GM18517 (cell line): ENCODE measurements around the gene C12orf43.

ENCODE experiments used
- ATAC-seq: cut with Tn5 transposase; IDR thresholded peaks from one replicate; pipeline ENCODE4 v1.9.1; 2021; ENCODE audit warnings: mild to moderate bottlenecking, moderate library complexity; ENCODE audit not compliant: unreplicated experiment

C12orf43 gene

DNA sequence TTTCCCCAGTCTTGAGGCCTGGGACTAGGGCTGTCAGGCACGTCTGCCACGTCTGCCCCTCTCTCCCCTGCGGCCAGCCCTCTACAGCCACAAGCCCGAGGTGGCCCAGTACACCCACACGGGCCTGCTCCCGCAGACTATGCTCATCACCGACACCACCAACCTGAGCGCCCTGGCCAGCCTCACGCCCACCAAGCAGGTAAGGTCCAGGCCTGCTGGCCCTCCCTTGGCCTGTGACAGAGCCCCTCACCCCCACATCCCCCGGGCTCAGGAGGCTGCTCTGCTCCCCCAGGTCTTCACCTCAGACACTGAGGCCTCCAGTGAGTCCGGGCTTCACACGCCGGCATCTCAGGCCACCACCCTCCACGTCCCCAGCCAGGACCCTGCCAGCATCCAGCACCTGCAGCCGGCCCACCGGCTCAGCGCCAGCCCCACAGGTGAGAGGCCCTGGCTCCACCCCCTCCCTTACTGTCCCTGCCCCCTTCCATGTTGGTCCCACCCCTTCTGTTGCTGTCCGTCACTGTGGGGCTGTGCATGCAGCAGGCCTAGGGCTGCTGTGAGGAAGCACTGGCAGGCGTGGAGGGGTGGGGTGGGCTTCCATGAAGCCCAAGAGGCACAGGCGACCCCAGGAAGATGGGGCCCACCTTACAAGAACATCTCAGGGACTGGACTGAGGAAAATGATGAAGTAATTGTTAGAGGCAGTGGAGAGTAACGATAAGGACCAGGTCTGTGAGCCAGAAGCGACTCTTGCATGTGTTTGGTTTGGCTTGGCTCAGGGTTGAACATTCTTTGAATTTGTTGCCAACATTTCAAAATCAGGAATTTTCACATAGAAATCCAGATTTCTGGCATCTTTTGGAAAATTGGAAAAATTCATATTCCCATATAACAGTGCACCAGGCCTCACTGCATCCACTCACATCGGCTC lies 16.8 kb downstream of the C12orf43 start:
- ATAC-seq, result no peak

GRCh38 chr12:120998435-120998834 lies 17.9 kb downstream of the C12orf43 start:
- no peak for ATAC-seq

GRCh38 chr12:120997448-120997847 lies 18.8 kb downstream of the C12orf43 start:
- ATAC-seq, result no peak

DNA sequence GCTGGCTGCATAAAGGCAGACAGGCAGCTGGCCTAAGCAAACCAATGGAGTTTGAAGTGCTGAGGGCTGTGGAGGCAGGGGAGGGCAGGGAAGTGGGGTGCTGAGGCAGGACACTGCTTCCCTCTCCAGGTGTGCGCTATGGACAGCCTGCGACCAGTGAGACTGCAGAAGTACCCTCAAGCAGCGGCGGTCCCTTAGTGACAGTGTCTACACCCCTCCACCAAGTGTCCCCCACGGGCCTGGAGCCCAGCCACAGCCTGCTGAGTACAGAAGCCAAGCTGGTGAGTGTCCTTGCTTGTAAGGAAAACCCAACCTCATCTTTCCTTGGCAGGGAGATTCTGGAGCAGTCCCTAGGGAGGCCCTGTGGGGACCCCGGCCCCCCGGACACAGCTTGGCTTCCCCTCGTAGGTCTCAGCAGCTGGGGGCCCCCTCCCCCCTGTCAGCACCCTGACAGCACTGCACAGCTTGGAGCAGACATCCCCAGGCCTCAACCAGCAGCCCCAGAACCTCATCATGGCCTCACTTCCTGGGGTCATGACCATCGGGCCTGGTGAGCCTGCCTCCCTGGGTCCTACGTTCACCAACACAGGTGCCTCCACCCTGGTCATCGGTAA lies 20.0 kb downstream of the C12orf43 start:
- ATAC-seq, result no peak

GRCh38 chr12:120994589-120995337 lies 21.5 kb downstream of the C12orf43 start:
- ATAC-seq, result no peak

GRCh38 chr12:120994059-120994458 lies 22.2 kb downstream of the C12orf43 start:
- no peak for ATAC-seq

- ATAC-seq, result no peak
Measured at GRCh38 chr12:120993496-120993895, 22.8 kb downstream of the C12orf43 start.

DNA sequence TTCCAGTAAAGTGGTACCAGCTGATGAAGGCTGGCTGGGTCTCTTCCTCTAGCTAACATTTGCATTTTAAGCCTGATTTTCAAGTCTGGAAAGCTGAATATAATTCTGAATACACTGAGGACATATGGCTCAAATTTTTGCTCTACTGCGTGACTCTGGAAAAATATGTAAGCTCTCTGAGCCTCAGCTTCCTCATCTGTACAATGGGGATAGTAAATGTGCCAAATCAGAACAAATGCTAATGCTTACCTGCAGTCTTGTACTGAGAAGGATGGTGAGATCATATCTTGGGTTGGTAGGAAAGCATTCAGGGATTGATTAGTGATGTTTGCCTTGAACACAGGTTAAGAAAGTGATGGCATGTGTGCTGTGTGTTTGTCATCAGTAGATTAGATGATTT lies 23.3 kb downstream of the C12orf43 start:
- no peak for ATAC-seq

DNA sequence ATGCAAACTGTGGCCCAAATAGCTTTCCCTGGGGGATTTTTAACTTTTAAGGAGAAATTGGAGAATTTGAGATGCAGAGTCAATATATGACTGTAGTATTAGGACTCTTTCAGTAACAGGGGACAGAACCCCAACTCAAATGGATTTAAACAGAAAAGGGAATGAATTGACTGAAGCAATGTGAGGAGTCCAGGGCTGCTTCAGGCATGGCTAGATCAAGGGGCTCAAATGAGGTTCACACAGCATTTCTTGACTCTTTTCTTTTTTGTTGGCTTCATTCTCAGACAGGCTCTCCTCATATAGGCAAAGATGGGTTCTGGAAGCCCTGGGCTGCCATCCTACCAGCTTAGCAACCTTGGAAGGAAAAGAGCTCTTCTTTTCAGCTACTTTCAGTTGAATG lies 24.3 kb downstream of the C12orf43 start:
- no peak for ATAC-seq

DNA sequence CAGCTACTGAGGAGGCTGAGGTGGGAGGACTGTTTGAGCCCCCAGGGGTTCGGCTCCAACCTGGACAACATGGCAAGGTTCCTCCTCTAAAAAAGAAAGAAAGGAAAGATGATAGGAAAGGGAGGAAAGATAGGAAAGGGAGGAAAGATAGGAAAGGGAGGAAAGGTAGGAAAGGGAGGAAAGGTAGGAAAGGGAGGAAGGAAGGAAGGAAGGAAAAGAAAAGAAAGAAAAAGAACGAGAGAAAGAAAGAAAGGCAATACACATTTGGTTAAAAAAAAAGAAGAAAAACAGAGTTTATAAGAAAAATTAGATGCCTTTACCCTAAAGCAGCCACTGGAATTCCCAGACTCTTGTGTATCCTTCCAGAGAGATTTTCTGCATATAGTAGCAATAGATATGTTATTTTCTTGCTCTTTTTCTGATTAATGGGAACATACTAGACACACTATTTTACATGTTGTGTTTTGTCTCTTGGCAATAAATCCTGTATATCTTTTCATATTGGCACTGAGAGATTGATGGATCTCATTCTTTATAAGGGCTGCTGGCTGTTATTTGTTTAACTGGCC lies 25.7 kb downstream of the C12orf43 start:
- ATAC-seq, result no peak

- ATAC-seq, result no peak
Measured at GRCh38 chr12:120989687-120990086, 26.6 kb downstream of the C12orf43 start.

GRCh38 chr12:120988658-120989057 lies 27.6 kb downstream of the C12orf43 start:
- no peak for ATAC-seq

GRCh38 chr12:120988234-120988633 lies 28.1 kb downstream of the C12orf43 start:
- ATAC-seq, result no peak

- no peak for ATAC-seq
Measured at GRCh38 chr12:120984351-120984898, 31.9 kb downstream of the C12orf43 start.

GRCh38 chr12:120983759-120984158 lies 32.5 kb downstream of the C12orf43 start:
- ATAC-seq, result no peak

GRCh38 chr12:120982659-120983058 lies 33.6 kb downstream of the C12orf43 start:
- ATAC-seq, result no peak

DNA sequence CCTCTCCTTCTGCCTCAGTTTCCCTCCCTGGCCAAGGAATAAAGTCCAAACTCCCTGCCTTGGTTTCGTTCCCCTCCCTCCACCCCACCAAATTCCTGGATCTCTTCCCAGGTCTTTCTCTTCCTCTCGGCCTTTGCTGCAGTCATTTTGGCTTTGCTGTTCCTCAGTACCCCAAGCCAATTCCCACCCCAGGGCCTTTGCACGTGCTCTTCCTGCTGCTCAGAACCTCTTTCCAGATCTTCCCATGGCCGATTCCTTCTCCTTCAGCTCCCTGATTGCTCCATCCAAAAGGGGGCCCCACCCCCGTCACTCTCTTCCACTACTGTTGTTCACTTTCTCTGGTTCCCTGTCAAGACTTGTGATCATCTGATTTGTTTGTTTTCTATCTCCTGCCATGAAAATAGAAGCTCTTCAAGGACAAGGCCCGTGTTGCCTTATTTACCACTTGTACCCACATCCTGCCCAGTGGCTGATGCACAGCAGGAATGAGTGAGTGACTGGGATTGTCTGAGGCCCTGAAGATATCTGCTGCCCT lies 34.8 kb downstream of the C12orf43 start:
- ATAC-seq, result no peak

DNA sequence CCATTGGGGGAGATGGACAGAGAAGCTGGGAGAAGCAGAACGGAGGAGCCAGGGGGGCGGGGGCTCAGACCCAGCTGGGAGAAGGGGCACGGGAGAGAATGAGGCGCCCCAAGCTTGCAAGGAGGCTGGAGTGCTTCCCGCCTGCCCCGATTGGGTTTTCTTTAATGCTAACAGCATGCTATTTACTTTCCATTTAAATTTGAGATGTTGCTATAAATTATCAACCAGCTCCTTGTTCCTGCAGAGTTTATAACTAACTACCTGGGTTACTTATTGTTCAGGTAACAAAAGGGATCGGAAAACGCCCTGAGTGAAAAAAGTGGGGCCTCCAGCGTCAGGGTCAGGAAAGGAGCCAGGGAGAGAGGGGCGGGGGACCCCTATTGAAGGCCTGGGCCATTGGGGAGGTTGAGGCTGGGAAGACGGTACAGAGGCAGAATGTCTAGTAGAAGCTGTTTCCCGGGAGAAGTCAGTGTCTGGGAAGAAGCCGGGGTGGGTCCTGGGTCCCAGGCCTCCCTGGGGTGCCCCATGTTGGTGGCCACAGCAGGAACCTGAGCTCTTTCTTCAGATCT lies 35.4 kb downstream of the C12orf43 start:
- ATAC-seq, result no peak

- no peak for ATAC-seq
Measured at GRCh38 chr12:120979862-120980696, 36.2 kb downstream of the C12orf43 start.
